ENCODE measurements around the gene WDR46. TPM values are rescaled to one million over a fixed set of nuclear protein-coding genes. Genes with fewer than 3 reads are reported as not detected.

Gene WDR46
- total and polyA plus RNA-seq, 2 experiments from 2014 or later: 34.8 to 70.4 TPM

GRCh38 chr6:33259032-33259431, 30.0 kb downstream of the WDR46 start:
- H3K4me1 ChIP-seq (ENCODE audit: low read depth): no peaks in the 10 kb centered on the region
- no peak for TF ChIP-seq CTCF (IDR thresholded peaks at IDR 0.05; ENCODE audit: low read depth, low read length)
- no peak overlapping the region for H3K4me3 ChIP-seq
- no peaks in the 10 kb centered on the region for H3K27me3 ChIP-seq
- H3K36me3 ChIP-seq: peaks cover 12% of the 10 kb centered on the region
- DNase-seq (ENCODE audit: low read depth in 1 of 2, low spot score in 1 of 2): no peak
- no peak overlapping the region for H3K27ac ChIP-seq
- H3K9me3 ChIP-seq (ENCODE audit: low read depth): no peaks in the 10 kb centered on the region

GRCh38 chr6:33254591-33254990, 34.4 kb downstream of the WDR46 start:
- H3K27me3 ChIP-seq: no peaks in the 10 kb centered on the region
- H3K4me3 ChIP-seq: no peak overlapping the region
- H3K4me1 ChIP-seq (ENCODE audit: low read depth): no peaks in the 10 kb centered on the region
- TF ChIP-seq CTCF (IDR thresholded peaks at IDR 0.05; ENCODE audit: low read depth, low read length): no peak
- no peak overlapping the region for H3K27ac ChIP-seq
- no peaks in the 10 kb centered on the region for H3K36me3 ChIP-seq
- H3K9me3 ChIP-seq (ENCODE audit: low read depth): no peaks in the 10 kb centered on the region
- no peak for DNase-seq (ENCODE audit: low read depth in 1 of 2, low spot score in 1 of 2)

GRCh38 chr6:33252759-33253158, 36.3 kb downstream of the WDR46 start:
- Histone ChIP-seq H3K36me3 (no peaks in the 10 kb centered on the region), H3K4me3 (no peak overlapping the region), H3K27me3 (no peaks in the 10 kb centered on the region), H3K9me3 (ENCODE audit: low read depth) (no peaks in the 10 kb centered on the region), H3K27ac (no peak overlapping the region), H3K4me1 (ENCODE audit: low read depth) (no peaks in the 10 kb centered on the region)
- DNase-seq (ENCODE audit: low read depth in 1 of 2, low spot score in 1 of 2): no peak
- no peak for TF ChIP-seq CTCF (IDR thresholded peaks at IDR 0.05; ENCODE audit: low read depth, low read length)

- Histone ChIP-seq H3K27me3 (peaks cover 4% of the 10 kb centered on the region), H3K9me3 (ENCODE audit: low read depth) (no peaks in the 10 kb centered on the region), H3K4me1 (ENCODE audit: low read depth) (no peaks in the 10 kb centered on the region), H3K27ac (no peak overlapping the region), H3K36me3 (no peaks in the 10 kb centered on the region), H3K4me3 (no peak overlapping the region)
- no peak for DNase-seq (ENCODE audit: low read depth in 1 of 2, low spot score in 1 of 2)
- no peak for TF ChIP-seq CTCF (IDR thresholded peaks at IDR 0.05; ENCODE audit: low read depth, low read length)
Measured at GRCh38 chr6:33251395-33252012, 37.5 kb downstream of the WDR46 start.

GRCh38 chr6:33250731-33251130, 38.3 kb downstream of the WDR46 start:
- peaks cover 5% of the 10 kb centered on the region for H3K27me3 ChIP-seq
- H3K36me3 ChIP-seq: no peaks in the 10 kb centered on the region
- no peak overlapping the region for H3K4me3 ChIP-seq
- H3K27ac ChIP-seq: no peak overlapping the region
- no peaks in the 10 kb centered on the region for H3K9me3 ChIP-seq (ENCODE audit: low read depth)
- no peak for DNase-seq (ENCODE audit: low read depth in 1 of 2, low spot score in 1 of 2)
- no peak for TF ChIP-seq CTCF (IDR thresholded peaks at IDR 0.05; ENCODE audit: low read depth, low read length)
- no peaks in the 10 kb centered on the region for H3K4me1 ChIP-seq (ENCODE audit: low read depth)

Data from cardiac muscle cell (in vitro differentiated cells and primary cell).